Measurements from ENCODE around the gene FANCG. TPM values are rescaled to one million over a fixed set of nuclear protein-coding genes. Genes with fewer than 3 reads are reported as not detected.

The FANCG gene
- total RNA-seq, 1 donor from 2014 or later: 9.7 TPM

DNA sequence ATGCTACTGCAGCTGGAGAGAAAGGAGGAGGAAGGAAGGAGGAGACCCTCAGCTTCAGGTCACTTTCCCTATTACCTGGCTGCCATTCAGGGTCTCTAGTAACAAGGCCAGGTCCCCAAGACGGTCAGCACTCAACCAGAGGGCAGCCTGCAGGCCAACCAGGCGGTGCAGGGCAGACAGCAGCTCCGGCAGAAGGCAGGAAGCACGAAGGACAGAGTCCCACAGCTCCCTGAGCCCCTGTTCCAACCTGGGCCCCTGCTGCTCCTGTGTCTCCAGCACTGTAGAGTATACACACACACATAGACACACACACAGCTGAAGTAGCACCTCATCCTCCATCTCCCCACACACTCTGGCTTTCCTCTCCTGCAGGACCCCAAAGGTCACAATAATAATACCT, 1.7 kb downstream of the FANCG start:
- Histone ChIP-seq H3K27me3 (ENCODE audit: control insufficient read depth, insufficient read depth, low read length) (no peaks in the 10 kb centered on the region), H3K4me3 (ENCODE audit: low read depth, low read length) (no peak overlapping the region), H3K36me3 (ENCODE audit: control insufficient read depth, insufficient read depth, low read length) (peaks cover 2% of the 10 kb centered on the region)
- TF ChIP-seq, protein P1, sequence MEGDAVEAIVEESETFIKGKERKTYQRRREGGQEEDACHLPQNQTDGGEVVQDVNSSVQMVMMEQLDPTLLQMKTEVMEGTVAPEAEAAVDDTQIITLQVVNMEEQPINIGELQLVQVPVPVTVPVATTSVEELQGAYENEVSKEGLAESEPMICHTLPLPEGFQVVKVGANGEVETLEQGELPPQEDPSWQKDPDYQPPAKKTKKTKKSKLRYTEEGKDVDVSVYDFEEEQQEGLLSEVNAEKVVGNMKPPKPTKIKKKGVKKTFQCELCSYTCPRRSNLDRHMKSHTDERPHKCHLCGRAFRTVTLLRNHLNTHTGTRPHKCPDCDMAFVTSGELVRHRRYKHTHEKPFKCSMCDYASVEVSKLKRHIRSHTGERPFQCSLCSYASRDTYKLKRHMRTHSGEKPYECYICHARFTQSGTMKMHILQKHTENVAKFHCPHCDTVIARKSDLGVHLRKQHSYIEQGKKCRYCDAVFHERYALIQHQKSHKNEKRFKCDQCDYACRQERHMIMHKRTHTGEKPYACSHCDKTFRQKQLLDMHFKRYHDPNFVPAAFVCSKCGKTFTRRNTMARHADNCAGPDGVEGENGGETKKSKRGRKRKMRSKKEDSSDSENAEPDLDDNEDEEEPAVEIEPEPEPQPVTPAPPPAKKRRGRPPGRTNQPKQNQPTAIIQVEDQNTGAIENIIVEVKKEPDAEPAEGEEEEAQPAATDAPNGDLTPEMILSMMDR (IDR thresholded peaks at IDR 0.05; ENCODE audit: insufficient read depth, low read length, severe bottlenecking): no peak
- DNase-seq (ENCODE audit: low read depth) (no peak), FAIRE-seq (no peak)

DNA sequence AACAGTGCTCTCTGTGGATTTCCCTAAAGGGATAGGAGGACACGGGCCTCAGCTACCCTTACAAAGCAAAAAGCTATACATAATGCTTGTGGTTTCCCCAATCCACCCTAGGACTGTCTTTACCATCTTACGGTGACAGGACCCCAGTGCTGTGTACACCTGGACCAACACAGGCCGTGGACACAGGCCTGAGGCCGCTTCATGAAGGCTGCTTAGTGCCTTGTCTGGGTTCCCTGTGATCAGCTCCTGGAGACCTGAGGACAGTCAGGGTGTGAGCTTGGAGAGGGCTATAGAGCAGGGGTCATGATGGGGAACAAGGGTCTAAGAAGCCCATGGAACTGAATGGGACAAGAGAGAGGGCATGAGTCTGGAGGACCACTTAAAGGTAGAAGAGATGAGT, 2.9 kb downstream of the FANCG start:
- no peaks in the 10 kb centered on the region for H3K27me3 ChIP-seq (ENCODE audit: control insufficient read depth, insufficient read depth, low read length)
- DNase-seq (ENCODE audit: low read depth): no peak
- TF ChIP-seq, protein P1 (IDR thresholded peaks at IDR 0.05; ENCODE audit: insufficient read depth, low read length, severe bottlenecking): no peak

DNA sequence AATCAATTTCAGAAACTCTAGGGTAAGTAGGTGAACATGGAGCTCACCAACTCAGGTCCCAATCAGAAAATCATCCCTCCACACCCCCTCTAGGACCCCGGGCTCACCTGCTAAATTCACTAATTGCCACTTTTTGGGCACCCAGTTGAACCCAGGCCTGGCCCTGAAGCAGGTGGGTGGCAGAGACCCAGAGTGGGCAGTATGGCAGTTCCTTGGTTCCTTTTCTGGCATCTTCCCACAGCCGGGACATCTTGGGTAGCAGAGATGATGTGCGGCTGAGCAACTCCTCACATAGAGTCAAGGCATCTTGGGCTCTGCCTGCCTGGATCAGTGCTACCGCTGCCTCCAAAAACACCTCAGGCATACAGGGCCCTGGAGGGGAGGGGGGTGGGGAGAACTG, 4.4 kb downstream of the FANCG start:
- DNase-seq (ENCODE audit: low read depth) (no peak), FAIRE-seq (no peak)
- TF ChIP-seq, protein P1 (IDR thresholded peaks at IDR 0.05; ENCODE audit: insufficient read depth, low read length, severe bottlenecking): no peak
- Histone ChIP-seq H3K36me3 (ENCODE audit: control insufficient read depth, insufficient read depth, low read length) (peaks cover 3% of the 10 kb centered on the region), H3K27me3 (ENCODE audit: control insufficient read depth, insufficient read depth, low read length) (no peaks in the 10 kb centered on the region), H3K4me3 (ENCODE audit: low read depth, low read length) (no peak overlapping the region)

More for the DNA sequence above, 2.9 kb downstream of the FANCG start:
- H3K36me3 ChIP-seq (ENCODE audit: control insufficient read depth, insufficient read depth, low read length): peaks cover 2% of the 10 kb centered on the region
- H3K4me3 ChIP-seq (ENCODE audit: low read depth, low read length): no peak overlapping the region
- no peak for FAIRE-seq

DNA sequence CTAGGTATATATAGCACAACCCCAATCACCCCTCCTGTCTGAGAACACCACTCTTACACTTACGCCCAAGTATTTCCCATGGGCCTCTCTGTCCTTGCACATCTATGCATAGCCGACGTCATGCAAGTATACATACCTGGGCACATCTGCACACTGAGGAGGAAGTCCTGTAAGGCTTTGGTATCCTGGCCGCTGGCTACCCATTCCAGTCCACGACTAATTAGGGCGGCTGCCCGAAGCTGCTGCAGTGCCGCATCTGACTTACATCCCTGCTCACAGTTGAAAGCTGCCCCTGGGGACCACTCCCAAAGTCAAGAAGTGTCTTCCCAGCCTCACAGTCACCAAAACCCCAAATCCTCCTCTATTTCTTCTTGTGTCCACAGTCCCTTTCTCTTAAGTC, 5.0 kb downstream of the FANCG start:
- H3K27me3 ChIP-seq (ENCODE audit: control insufficient read depth, insufficient read depth, low read length): no peaks in the 10 kb centered on the region
- no peak for DNase-seq (ENCODE audit: low read depth)
- TF ChIP-seq, protein P1 (IDR thresholded peaks at IDR 0.05; ENCODE audit: insufficient read depth, low read length, severe bottlenecking): no peak
- FAIRE-seq: no peak
- no peak overlapping the region for H3K4me3 ChIP-seq (ENCODE audit: low read depth, low read length)
- H3K36me3 ChIP-seq (ENCODE audit: control insufficient read depth, insufficient read depth, low read length): peaks cover 3% of the 10 kb centered on the region

DNA sequence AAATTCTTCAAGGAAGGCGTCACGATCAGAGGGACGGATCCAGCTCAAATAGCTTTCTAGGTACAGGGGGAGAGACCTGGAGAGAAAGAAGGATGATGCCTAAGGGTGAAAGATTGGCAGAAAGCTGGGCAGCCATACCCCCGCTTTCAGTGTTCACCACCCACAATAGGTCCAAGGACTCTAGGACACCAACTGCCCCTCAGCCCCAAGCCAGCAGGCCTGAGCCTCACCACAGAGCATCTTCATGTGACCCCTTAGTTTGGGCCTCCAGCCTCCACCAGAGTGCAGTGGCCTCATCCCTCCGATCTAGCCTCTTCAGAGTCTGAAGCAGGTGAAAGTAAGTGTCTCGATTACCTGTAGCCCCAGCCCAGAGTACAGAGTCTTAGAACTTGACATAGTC, 5.6 kb downstream of the FANCG start:
- Histone ChIP-seq H3K4me3 (ENCODE audit: low read depth, low read length) (no peak overlapping the region), H3K36me3 (ENCODE audit: control insufficient read depth, insufficient read depth, low read length) (peaks cover 4% of the 10 kb centered on the region), H3K27me3 (ENCODE audit: control insufficient read depth, insufficient read depth, low read length) (no peaks in the 10 kb centered on the region)
- FAIRE-seq: no peak
- TF ChIP-seq, protein P1 (IDR thresholded peaks at IDR 0.05; ENCODE audit: insufficient read depth, low read length, severe bottlenecking): no peak
- DNase-seq (ENCODE audit: low read depth): no peak

DNA sequence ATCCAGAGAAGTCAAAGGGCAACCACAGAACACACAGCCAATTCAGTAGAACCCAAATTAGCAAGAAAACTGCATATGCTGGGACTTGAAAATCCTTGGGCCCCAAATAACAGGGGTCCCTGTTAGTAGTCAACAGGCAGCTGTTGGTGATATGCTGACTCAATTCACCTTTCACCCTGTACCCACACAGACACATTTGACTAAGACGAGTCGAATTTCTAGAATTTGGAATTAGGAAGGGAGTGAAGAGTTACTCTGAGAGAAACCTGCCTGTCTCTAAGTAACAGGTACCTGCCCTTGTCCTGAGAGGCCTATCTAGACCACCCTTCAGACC, 6.5 kb downstream of the FANCG start:
- FAIRE-seq (no peak), DNase-seq (ENCODE audit: low read depth) (no peak)
- Histone ChIP-seq H3K4me3 (ENCODE audit: low read depth, low read length) (no peak overlapping the region), H3K27me3 (ENCODE audit: control insufficient read depth, insufficient read depth, low read length) (no peaks in the 10 kb centered on the region), H3K36me3 (ENCODE audit: control insufficient read depth, insufficient read depth, low read length) (peaks cover 6% of the 10 kb centered on the region)
- TF ChIP-seq, protein P1 (IDR thresholded peaks at IDR 0.05; ENCODE audit: insufficient read depth, low read length, severe bottlenecking): no peak
